Measurements from ENCODE around the gene MPV17. TPM values are rescaled to one million over a fixed set of nuclear protein-coding genes. Genes with fewer than 3 reads are reported as not detected.

The MPV17 gene
- total and polyA plus RNA-seq, 2 of the 13 experiments (the other 11 are each of a cell fraction or from before 2014, with no cell fraction given) = 48.9 to 129 TPM

DNA sequence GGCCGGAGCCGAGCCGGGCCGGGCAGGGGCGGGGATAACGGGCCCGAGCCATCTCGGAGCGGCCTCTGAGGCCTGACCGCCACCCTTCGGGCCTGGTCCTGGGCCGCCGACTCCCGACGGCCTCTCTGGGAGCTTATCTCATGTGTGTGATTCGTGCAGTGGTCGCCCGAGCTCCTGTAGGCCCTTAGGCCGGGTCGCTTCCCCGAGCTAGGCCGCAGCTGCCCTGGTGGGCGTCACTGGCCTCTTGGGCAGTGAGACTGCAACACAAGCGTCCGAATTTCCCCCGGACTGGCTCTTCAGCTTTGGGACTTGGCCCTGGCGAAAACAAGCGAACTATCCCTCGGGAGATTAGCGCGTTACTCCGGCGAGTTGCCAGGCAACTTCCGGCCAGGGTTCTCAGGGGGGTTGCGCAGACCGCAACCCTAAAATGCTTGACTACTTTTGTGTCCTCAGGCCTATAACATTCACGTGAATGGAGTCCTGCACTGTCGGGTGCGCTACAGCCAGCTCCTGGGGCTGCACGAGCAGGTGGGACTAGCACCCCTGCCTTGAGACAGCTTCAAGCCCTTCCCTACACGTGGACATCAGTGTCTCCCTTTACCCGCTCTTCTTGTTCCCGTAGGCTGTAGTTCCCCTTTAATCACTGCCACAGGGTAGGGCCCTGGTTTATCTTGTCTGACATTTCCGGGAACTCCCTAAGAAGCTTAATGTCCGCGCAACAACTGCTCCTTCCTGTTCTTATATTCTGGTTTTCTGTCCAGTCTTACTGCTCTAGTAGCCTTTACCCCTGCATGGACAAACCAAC, 48.1 kb upstream of the MPV17 start (continued):
- TF ChIP-seq, protein P1, sequence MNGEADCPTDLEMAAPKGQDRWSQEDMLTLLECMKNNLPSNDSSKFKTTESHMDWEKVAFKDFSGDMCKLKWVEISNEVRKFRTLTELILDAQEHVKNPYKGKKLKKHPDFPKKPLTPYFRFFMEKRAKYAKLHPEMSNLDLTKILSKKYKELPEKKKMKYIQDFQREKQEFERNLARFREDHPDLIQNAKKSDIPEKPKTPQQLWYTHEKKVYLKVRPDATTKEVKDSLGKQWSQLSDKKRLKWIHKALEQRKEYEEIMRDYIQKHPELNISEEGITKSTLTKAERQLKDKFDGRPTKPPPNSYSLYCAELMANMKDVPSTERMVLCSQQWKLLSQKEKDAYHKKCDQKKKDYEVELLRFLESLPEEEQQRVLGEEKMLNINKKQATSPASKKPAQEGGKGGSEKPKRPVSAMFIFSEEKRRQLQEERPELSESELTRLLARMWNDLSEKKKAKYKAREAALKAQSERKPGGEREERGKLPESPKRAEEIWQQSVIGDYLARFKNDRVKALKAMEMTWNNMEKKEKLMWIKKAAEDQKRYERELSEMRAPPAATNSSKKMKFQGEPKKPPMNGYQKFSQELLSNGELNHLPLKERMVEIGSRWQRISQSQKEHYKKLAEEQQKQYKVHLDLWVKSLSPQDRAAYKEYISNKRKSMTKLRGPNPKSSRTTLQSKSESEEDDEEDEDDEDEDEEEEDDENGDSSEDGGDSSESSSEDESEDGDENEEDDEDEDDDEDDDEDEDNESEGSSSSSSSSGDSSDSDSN (CRISPR knock-in tag; IDR thresholded peaks at IDR 0.05) = no peak; the same call in 1 of the 2 replicates
- TF ChIP-seq ZNF296 (CRISPR knock-in tag; conservative IDR thresholded peaks at IDR 0.05) = no peak; the same call in 1 of the 2 replicates
- TF ChIP-seq CENPX (CRISPR knock-in tag; IDR thresholded peaks at IDR 0.05) = no peak
- TF ChIP-seq, protein P2, sequence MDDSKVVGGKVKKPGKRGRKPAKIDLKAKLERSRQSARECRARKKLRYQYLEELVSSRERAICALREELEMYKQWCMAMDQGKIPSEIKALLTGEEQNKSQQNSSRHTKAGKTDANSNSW (CRISPR knock-in tag; IDR thresholded peaks at IDR 0.05; ENCODE audit: borderline replicate concordance) = peak; percentile 59; the same call in 1 of the 2 replicates
- TF ChIP-seq, protein P3, sequence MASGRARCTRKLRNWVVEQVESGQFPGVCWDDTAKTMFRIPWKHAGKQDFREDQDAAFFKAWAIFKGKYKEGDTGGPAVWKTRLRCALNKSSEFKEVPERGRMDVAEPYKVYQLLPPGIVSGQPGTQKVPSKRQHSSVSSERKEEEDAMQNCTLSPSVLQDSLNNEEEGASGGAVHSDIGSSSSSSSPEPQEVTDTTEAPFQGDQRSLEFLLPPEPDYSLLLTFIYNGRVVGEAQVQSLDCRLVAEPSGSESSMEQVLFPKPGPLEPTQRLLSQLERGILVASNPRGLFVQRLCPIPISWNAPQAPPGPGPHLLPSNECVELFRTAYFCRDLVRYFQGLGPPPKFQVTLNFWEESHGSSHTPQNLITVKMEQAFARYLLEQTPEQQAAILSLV (CRISPR knock-in tag; IDR thresholded peaks at IDR 0.05; ENCODE audit: borderline replicate concordance) = 0 out of 2 replicates have a peak, but pooled peaks have one; percentile 1
- TF ChIP-seq ZNF883 (CRISPR knock-in tag; IDR thresholded peaks at IDR 0.05; ENCODE audit: not compliant biosample characterization) = no peak
- TF ChIP-seq, protein P4, sequence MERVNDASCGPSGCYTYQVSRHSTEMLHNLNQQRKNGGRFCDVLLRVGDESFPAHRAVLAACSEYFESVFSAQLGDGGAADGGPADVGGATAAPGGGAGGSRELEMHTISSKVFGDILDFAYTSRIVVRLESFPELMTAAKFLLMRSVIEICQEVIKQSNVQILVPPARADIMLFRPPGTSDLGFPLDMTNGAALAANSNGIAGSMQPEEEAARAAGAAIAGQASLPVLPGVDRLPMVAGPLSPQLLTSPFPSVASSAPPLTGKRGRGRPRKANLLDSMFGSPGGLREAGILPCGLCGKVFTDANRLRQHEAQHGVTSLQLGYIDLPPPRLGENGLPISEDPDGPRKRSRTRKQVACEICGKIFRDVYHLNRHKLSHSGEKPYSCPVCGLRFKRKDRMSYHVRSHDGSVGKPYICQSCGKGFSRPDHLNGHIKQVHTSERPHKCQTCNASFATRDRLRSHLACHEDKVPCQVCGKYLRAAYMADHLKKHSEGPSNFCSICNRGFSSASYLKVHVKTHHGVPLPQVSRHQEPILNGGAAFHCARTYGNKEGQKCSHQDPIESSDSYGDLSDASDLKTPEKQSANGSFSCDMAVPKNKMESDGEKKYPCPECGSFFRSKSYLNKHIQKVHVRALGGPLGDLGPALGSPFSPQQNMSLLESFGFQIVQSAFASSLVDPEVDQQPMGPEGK (CRISPR knock-in tag; IDR thresholded peaks at IDR 0.05) = no peak
- TF ChIP-seq, protein P5, sequence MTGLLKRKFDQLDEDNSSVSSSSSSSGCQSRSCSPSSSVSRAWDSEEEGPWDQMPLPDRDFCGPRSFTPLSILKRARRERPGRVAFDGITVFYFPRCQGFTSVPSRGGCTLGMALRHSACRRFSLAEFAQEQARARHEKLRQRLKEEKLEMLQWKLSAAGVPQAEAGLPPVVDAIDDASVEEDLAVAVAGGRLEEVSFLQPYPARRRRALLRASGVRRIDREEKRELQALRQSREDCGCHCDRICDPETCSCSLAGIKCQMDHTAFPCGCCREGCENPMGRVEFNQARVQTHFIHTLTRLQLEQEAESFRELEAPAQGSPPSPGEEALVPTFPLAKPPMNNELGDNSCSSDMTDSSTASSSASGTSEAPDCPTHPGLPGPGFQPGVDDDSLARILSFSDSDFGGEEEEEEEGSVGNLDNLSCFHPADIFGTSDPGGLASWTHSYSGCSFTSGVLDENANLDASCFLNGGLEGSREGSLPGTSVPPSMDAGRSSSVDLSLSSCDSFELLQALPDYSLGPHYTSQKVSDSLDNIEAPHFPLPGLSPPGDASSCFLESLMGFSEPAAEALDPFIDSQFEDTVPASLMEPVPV (CRISPR knock-in tag; IDR thresholded peaks at IDR 0.05) = peak; percentile 18; the same call in 1 of the 2 replicates
- TF ChIP-seq KLF13 (CRISPR knock-in tag; IDR thresholded peaks at IDR 0.05) = peak; percentile 51; the same call in 1 of the 2 replicates
- TF ChIP-seq, protein P6, sequence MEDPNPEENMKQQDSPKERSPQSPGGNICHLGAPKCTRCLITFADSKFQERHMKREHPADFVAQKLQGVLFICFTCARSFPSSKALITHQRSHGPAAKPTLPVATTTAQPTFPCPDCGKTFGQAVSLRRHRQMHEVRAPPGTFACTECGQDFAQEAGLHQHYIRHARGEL (CRISPR knock-in tag; IDR thresholded peaks at IDR 0.05) = no peak
- TF ChIP-seq SATB2 (CRISPR knock-in tag; IDR thresholded peaks at IDR 0.05) = no peak
- TF ChIP-seq ZKSCAN1 (IDR thresholded peaks at IDR 0.05; ENCODE audit: low read length) = no peak
- no peak for TF ChIP-seq ZNF383 (CRISPR knock-in tag; IDR thresholded peaks at IDR 0.05; ENCODE audit: borderline replicate concordance)
- TF ChIP-seq NCOA2 (CRISPR knock-in tag; IDR thresholded peaks at IDR 0.05) = no peak
- TF ChIP-seq KLF11 (CRISPR knock-in tag; IDR thresholded peaks at IDR 0.05) = no peak
- 0 out of 2 replicates have a peak, but pooled peaks have one; percentile 1 for TF ChIP-seq TP53 (CRISPR knock-in tag; conservative IDR thresholded peaks at IDR 0.05)
- TF ChIP-seq, protein P7, sequence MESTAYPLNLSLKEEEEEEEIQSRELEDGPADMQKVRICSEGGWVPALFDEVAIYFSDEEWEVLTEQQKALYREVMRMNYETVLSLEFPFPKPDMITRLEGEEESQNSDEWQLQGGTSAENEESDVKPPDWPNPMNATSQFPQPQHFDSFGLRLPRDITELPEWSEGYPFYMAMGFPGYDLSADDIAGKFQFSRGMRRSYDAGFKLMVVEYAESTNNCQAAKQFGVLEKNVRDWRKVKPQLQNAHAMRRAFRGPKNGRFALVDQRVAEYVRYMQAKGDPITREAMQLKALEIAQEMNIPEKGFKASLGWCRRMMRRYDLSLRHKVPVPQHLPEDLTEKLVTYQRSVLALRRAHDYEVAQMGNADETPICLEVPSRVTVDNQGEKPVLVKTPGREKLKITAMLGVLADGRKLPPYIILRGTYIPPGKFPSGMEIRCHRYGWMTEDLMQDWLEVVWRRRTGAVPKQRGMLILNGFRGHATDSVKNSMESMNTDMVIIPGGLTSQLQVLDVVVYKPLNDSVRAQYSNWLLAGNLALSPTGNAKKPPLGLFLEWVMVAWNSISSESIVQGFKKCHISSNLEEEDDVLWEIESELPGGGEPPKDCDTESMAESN (CRISPR knock-in tag; conservative IDR thresholded peaks at IDR 0.05) = no peak

Data from HepG2 (cell line).